B cell (primary cell): ENCODE measurements around the gene SPIRE1.

Source experiments
- CTCF ChIP-seq: fragments of 200-600 bp; IDR thresholded peaks from one replicate; pipeline ENCODE4 v1.8.0; 2022; ENCODE audit warnings: antibody characterized with exemption, mild to moderate bottlenecking
- EZH2 ChIP-seq: IDR thresholded peaks from 2 replicates; pipeline ENCODE4 v1.6.1; 2012; ENCODE audit warnings: borderline replicate concordance, low read depth, mild to moderate bottlenecking, moderate library complexity, low read length; ENCODE audit not compliant: insufficient read depth, poor library complexity, severe bottlenecking

- TF ChIP-seq CTCF: no peak
- no peak for TF ChIP-seq EZH2
Observed at GRCh38 chr18:12458771-12459170, 199.1 kb downstream of the SPIRE1 start.
